Measurements from ENCODE around the gene LAPTM4A.

The LAPTM4A gene

DNA sequence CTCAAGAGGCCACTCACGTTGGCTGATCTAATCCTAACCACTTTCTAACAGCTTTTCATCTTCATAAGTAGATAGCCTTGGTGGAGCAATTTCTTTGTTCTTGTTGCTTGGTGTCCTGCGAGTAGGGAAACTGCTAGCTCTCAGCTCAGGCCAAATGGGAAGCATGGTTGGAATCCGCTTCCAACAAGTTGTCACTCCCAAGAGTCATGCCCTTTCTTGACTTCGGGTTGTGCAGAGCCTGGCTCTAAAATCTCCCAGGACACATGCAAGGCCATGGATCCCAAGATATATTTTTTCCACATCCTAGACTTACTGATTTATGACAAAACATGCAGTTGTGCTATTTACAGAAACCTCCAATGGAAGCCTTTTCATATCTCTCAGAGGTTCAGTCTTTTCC is 31.7 kb downstream of the LAPTM4A start:
- no peak for DNase-seq (ENCODE audit: low spot score)

GRCh38 chr2:20018601-20019152 is 32.8 kb downstream of the LAPTM4A start:
- no peak for DNase-seq (ENCODE audit: low spot score)

DNA sequence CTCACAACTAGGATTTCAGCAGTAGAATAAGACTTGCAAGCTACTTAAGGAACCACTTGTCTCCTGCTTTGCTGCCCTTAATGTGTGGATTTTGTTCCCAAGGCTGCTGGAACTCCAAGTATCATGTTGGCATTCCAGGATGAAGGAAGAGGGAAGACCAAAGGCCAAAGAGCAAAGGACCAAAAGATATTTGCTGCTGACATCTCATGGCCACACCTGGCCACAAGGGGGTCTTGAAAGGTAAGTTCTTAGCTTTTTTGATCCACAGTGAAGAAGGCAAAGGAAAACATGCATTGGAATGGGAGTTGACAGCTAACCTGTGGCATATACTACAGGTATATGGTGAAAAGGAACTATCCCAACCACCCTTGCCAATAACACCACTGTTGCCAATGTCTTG is 35.1 kb downstream of the LAPTM4A start:
- no peak for DNase-seq (ENCODE audit: low spot score)

DNA sequence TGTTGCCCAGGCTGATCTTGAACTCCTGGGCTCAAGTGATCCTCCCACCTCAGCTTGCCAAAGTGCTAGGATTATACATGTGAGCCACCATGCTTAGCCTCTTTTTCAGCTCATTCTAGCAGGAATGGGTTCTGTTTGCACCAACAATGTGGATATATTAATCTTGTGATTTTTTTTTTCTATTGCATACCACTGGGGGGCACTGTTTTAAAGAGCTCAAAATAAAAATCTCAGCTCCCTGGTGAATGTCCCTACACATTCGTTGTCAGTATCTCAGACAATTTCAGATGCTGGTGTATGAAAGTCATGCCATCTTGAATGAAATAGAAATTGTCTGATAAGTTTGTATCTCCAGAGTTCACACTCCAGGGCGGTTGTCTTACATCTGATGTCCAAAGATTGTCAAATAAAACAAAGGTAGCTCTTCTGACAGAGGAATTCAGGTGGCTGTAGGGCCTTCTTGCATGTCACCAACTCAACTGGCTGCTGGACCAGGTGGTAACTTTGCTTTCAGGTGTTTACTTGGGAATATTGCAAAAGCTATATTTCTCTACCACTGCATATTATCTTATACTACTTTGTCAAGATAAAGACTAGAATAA is 35.8 kb downstream of the LAPTM4A start:
- peak; percentile 53 for DNase-seq (ENCODE audit: low spot score)

DNA sequence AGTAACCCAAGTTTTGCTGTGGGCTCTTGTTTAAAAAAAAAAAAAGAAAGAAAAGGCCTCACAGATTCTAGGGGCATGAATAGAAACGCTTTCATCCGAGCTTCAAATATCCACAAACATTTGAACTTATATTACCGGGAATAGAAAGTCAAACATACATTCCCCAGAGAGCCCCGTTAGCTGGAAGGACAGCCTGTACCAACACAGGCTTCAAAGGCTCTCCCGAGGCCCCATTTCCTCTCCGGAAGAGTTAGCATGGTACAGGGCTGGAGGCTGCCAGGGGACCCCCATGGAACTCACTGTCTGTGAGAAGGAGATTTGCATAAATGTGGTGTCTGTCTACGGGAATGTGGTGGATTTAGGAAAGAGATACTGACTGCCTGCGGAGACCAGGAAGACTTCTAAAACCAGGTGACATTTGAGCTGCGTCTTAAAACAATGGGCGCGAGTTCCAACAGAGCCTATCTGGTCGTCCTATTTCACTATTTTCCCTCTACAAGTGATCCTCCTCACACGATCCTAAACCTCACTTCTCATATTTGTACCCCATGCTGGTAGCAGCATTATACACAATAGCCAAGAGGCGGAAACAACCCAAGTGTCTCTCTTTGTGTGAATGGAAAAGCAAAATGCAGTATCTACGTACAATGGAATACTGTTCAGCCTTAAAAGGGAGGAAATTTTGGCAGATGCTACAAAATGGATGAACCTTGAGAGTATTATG is 38.1 kb downstream of the LAPTM4A start:
- DNase-seq (ENCODE audit: low spot score), result peak; percentile 21

DNA sequence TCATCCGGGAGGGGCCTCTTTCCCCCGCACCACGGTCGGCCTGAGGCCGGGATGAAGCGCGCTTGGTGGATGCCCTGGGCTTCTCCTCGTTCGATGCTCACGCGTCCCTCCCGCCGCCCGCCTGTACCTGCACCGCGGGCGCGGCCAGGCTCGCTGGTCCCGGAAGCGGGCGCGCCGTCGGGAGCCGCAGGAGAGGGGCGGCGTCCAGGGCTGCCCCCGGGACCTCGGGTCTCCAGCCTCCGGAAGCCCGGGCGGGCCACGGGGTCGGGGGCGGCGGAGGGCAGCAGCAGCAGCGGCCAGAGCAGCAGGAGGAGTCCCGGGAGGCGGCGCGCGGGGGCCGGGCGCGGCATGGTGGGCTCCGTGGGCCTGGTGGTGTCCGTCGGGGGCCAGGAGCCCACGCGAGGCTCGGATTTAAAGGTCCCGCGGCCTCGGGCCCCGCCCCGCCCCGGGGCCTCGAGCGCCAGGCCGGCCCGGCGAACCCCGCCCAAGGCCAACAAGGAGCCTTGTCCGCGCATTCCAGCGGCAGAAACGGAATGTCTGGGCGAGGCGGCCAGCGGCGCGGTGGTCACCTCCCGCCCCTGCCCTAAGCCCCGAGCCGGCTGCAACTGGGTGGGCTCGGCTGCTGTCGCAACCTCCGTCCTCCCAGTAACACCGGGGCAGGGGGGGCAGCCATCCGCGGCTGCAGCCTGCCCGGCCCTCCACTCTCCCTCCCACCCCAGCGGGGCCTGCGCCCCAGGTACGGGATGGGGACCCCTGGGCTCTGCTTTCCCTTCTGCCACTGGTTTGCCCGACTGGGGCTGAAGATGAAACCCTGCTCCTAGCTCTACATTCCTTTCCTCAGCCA is 38.9 kb downstream of the LAPTM4A start, which contains the start of gene MATN3:
Gene MATN3, minus strand, starts transcription at position 387 of the 844 bp plus-strand sequence. Its CDS starts 37 bp downstream, at position 350.
- peak; percentile 21 for DNase-seq (ENCODE audit: low spot score)

- DNase-seq (ENCODE audit: low spot score), result no peak
Measured at GRCh38 chr2:20012032-20012281, 39.5 kb downstream of the LAPTM4A start.

- DNase-seq (ENCODE audit: low spot score), result no peak
Measured at GRCh38 chr2:20011276-20012031, 40.0 kb downstream of the LAPTM4A start.

GRCh38 chr2:20008703-20009102 is 42.7 kb downstream of the LAPTM4A start:
- DNase-seq (ENCODE audit: low spot score), result no peak

DNA sequence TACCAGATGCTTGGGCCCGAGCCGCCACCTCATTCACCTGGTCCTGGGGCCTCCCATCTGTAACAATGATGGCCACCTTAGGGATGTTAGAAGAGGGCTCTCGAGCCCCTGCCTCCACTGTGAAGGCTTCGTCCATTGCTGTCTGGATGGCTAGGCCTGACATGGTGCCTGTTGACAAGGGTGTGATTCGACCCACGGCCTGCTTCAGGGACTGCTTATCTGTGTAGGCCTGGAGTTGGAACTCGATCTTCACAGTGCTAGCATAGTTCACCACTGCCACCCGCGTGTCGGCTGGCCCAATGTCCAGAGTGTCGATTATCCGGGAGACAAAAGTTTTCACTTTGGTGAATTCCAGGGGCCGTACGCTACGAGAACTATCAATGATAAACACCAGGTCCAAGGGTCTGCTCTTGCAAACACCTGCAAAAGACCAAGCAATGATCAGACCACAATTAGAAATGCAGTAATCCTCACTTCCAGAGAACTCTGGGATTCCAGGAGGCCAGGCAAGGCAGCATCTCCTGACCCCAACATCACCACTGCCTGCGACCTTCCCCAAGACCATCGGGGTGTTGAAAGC is 45.4 kb downstream of the LAPTM4A start:
- no peak for DNase-seq (ENCODE audit: low spot score)

GRCh38 chr2:20005067-20005627 is 46.3 kb downstream of the LAPTM4A start:
- no peak for DNase-seq (ENCODE audit: low spot score)

DNA sequence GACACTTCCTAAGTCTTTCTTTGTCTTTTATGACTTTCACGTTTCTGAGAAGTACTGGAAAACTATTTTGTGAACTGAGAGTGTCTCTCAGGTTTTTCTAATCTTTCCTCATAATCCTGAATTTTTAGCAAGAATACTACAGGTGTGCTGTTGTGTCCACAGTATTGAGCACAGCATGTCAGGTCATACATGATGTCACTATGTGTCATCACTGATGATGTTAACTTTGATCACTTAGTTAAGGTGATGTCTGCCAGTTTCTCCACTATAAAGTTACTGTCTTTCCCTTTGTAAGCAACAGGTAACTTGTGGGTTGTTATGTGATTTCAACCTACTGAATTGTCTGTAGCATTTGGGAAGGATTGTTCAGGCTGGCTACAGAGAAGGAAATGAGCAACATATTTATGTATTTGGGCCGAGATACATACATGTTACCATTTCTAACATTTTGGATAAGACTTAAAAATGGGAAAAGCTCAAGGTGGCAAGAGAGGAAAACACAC is 50.0 kb downstream of the LAPTM4A start:
- DNase-seq (ENCODE audit: low spot score), result no peak

DNA sequence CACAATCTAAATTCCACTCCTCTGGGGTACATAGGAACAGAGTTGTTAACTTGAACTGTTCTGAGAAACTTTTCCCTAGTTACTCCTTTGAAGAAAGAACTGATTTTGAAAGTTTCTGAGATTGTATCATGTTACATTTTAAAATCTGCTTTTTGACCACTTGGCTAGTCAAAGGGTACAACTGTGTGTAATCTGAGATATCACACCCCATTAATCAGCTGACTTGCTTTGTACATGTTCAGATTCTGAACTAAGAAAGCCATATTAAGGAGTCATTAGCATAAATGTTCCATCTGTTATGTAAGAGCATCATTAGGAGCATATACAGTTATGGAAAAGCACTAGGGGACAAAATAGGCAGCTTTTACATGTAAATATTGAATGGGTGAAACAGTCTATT is 57.7 kb downstream of the LAPTM4A start:
- DNase-seq (ENCODE audit: low spot score), result no peak

DNA sequence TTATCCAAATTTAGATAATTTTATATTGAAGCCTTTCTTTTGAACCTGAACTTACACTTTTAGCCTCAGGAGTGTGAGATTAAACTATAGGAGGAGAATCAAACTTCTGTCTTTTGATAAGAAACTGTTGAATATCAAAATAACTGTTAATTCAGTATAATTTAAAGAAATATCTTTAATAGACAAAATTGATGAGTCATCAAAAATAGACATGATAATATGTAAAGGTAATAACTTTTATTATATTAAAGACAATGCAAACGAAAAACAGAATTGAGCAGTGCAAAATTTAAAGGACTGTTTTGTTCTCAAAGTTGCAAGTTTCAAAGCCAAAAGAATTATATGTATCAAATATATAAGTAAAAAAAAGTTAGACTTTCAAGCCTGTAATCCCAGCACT is 59.5 kb downstream of the LAPTM4A start:
- DNase-seq (ENCODE audit: low spot score), result no peak

DNA sequence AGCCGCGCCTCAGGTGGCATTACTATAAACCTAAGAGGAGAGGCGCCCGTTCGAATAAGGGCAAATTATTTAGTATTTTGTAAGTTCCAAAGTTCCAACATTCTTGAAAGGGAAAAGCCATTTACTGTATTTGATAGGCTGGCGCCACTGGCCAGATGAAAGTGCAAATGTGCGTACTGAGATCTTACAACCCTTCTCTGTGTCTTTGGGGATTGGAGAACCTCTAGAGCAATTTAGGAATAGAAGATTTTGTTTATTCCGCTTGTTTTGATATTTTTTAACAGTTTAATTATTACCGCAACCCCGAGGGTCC is 61.1 kb downstream of the LAPTM4A start:
- DNase-seq (ENCODE audit: low spot score), result no peak

DNA sequence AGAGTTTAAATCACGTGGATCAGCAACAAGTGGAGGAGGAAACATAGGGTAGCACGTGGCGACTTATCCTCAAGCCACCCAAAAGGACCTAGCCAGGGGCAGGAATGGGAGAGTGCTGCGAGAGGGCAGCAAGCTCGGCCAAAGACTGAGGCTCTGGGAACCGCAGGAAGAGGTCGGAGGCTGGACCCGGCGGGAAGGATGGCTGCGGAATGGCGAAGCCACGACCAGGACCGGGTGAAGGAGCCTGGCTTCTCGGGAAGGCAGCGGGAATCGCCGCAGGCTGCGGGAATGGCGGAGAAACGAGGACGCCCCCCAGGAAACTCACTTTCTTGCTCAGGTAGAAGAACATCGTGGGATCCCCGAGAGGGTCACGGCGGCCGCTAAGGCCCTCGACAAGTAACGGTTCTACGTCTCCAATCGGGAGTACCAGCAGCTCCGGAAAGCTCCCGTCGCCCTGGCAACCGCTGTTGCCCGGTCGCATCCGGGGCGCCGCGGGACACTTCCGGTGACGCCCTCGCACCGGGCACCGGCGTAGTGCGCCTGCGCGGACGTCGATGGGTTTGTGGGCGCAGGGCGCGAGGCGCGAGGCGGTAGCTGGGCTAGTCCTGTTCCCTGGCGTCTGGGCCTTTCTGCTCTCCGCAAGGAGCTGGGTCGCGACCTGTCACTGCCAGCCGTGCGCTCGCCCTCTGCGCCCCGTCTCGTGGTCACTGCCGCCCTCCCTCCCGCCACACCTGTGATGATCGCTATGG is 61.6 kb downstream of the LAPTM4A start, which contains the start of gene WDR35:
Gene WDR35, minus strand, starts transcription at position 439 of the 749 bp plus-strand sequence. Its CDS starts 90 bp downstream, at position 349.
- DNase-seq (ENCODE audit: low spot score), result peak; percentile 43

DNA sequence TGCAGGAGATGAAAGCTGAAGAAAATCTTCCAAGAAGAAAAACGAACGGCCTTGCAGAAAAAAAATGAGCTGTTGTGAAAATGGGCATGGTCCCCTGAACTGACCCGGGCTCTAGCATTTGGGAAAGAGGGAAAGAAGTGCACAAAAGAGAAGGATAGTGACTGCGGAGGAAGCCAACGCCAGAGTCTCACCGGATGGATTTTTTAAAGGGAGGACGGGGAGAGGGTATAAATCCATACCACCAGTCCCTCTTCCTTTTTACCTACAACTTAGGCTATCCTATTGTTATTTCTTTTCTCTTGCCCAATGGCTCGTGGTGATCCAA is 62.1 kb downstream of the LAPTM4A start:
- DNase-seq (ENCODE audit: low spot score), result no peak

- no peak for DNase-seq (ENCODE audit: low spot score)
Measured at GRCh38 chr2:19988600-19988999, 62.8 kb downstream of the LAPTM4A start.

- no peak for DNase-seq (ENCODE audit: low spot score)
Measured at GRCh38 chr2:19987936-19988335, 63.5 kb downstream of the LAPTM4A start.

All from kidney capillary endothelial cell (primary cell).